ENCODE measurements around the gene SIL1.

DNA sequence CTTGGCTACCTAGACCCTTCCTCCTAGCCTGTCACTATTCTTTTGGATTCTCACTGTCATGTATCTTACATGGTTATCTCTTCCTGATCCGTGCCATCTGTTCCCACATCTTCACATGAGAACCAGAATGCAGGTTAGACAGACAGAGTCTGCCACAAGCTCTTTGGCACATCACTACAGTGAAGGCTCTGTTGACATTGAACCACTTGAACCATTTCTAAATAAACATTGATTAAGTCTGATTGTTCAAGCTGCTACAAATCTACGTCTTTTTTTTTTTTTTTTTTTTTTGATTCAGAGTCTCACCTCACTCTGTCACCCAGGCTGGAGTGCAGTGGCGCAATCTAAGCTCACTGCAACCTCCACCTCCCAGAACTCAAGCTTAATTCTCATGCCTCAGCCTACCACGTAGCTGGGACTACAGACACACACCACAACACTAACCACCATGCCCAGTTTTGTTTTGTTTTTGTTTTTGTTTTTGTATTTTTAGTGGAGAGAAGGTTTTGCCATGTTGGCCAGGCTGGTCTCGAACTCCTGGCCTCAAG, 237.9 kb downstream of the SIL1 start:
- TF ChIP-seq EZH2 (IDR thresholded peaks at IDR 0.05; ENCODE audit: insufficient read depth, poor library complexity, severe bottlenecking) (no peak), EZH2phosphoT487 (IDR thresholded peaks at IDR 0.05; ENCODE audit: insufficient read depth, low read depth) (no peak)
